HL-60/S4 (cell line): ENCODE measurements around the gene FBXO44.

Experiments used
- in situ Hi-C: fragments of 300-500 bp; cut with MboI; formaldehyde crosslinking; loops from 2 replicates; pipeline ENCODE4 v1.14.3; 2022; ENCODE audit warnings: low sequenced_read_pairs

Gene FBXO44

GRCh38 chr1:11704691-11705475, 50.2 kb downstream of the FBXO44 start:
- in situ Hi-C loops = no loop called here

- in situ Hi-C loops = no loop called here
Measured at GRCh38 chr1:11705596-11705995, 50.9 kb downstream of the FBXO44 start.

- in situ Hi-C loops = no loop called here
Measured at GRCh38 chr1:11706292-11706691, 51.6 kb downstream of the FBXO44 start.

- in situ Hi-C loops = no loop called here
Measured at GRCh38 chr1:11707621-11708276, 53.1 kb downstream of the FBXO44 start.

- in situ Hi-C loops = no loop called here
Measured at GRCh38 chr1:11708554-11709350, 54.1 kb downstream of the FBXO44 start.

- in situ Hi-C loops = no loop called here
Measured at GRCh38 chr1:11711490-11711889, 56.8 kb downstream of the FBXO44 start.

GRCh38 chr1:11712285-11712684, 57.6 kb downstream of the FBXO44 start:
- in situ Hi-C loops = no loop called here
